Left kidney (tissue), 2 donors: Measurements from ENCODE around the gene HNF4A. TPM values are rescaled to one million over a fixed set of nuclear protein-coding genes. Genes with fewer than 3 reads are reported as not detected.
A peak's percentile ranks its signal among the peaks of the same experiment; 100 is the strongest.

Experiments used
- DNase-seq: peaks from one replicate; pipeline ENCODE4 v3.0.0-alpha.2; 2013
- polyA plus RNA-seq: library from polyadenylated mRNA; unstranded; fragments of 120-200 nt; gene quantifications from one replicate; pipeline ENCODE4 v1.2.1, GENCODE V29; 2013; ENCODE audit not compliant: insufficient read length

Gene HNF4A
- polyA plus RNA-seq, 1 donor = 57.9 TPM

- DNase-seq = no peak
Observed at GRCh38 chr20:44442298-44443070, 87.0 kb downstream of the HNF4A start.

- no peak for DNase-seq
Observed at GRCh38 chr20:44445742-44446710, 90.5 kb downstream of the HNF4A start.

DNA sequence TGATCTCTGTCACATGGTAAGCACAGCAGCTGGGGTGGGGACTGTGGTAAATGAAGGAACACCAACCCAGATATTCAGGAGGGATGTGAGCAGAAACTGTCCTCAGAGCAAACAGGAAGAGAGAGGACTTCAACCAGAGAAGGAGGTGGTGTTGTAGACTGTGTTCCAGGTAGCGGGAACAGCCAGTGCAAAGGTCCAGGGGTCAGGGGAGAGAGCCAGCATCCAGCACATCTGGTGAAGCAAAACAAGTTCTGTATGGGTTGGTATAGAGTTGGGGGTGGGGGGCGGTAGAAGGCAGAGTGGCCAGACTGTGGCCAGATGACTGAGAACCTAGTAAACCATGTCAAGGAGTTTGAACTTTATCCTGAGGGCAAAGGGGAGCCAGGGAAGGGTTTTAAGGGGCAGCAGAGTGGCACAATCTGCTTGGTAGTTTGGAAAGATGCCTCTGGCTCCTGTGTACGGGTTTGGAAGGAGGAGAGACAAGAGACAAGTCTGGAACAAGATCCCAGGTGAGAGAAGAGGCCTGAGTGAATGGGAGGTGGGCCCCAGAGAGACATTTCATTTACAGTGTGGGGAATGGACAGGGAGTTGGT is 92.4 kb downstream of the HNF4A start:
- DNase-seq = no peak

- DNase-seq = no peak
Observed at GRCh38 chr20:44448753-44449546, 93.5 kb downstream of the HNF4A start.

GRCh38 chr20:44449864-44450263 is 94.4 kb downstream of the HNF4A start:
- DNase-seq = no peak

DNA sequence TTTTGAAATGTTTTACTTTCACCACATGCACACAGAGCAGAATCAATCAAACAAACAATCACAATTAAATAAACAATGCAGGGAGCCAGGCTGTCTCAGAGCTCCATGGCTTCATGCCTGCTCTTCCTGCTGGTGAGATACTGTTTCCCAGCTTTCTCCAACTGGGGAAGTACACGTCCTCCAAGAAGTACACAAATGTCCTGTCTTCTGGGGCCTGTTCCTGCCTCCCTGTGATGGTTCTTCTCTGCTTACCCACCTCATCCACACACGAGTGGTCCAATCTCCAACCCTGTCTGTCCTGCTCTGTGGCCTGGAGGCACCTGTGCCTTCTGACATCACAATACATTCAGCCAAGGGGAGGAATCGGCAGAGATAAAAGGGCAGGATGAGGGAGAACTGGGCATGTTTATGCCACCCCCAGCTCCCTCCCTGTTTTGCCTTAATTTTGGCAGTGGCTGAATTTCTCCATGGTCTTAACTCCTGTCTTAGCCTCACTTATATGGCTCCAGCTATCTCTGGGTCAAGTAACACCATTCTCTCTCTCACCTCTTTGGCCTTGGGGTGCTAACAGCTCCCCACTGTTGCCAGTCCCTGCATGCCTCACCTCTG is 94.9 kb downstream of the HNF4A start:
- no peak for DNase-seq

GRCh38 chr20:44450903-44451450 is 95.5 kb downstream of the HNF4A start:
- no peak for DNase-seq

DNA sequence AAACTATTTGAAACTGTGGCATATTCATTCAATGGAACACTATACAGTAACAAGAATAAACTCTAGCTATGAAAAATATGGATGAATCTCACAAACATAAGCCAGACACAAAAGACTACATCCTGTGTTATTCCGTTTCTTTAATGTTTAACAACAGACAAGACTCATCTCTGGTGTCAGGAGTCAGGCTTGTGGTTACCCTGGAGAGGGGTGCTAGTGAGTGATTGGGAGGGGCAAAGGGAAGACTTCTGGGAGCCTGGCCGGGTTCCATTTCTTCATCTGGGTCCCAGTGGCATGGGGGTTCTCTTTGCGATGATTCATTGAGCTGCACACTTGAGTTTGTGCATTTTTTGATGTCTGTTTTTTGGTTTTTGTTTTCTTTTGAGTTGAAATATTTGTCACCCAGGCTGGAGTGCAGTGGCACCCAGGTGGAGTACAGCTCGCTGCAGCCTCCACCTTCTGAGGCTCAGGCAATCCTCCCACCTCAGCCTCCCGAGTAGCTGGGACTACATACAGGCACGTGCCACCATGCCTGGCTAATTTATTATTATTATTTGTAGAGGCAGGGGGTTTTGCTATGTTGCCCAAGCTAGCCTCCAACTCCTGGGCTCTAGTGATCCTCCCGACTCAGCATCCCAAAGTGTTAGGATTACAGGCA is 98.9 kb downstream of the HNF4A start:
- DNase-seq = no peak

DNA sequence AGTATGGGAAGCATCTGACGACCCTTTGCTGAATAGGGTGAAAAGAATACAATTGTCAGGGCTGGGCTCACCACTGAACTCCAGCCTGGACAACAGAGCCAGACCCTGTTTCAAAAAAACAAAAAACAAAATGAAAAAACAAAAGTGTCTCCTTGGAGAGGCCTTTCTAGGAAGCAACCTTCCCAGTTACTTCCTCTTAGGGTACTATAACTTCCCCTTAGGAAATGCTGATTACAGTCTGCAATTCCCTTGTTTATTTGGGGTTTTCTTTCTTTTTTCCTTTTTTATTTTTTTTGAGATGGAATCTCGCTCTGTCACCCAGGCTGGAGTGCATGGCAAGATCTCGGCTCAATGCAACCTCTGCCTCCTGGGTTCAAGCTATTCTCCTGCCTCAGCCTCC is 99.6 kb downstream of the HNF4A start:
- DNase-seq = no peak

DNA sequence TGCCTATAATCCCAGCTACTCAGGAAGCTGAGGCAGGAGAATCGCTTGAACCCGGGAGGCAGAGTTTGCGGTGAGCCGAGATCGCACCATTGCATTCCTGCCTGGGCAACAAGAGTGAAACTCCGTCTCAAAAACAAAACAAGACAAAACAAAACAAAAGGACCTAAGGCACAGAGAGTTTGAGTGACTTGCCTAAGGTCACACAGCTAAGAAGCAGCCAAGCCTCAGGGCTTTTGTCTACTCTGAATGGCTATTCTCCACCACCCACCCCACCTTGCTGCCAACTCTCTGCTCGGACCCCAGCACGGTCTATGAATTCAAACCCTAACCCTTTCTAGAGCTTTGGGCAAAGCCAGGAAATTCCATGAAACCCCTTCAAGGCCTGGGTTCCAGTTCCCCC is 101.1 kb downstream of the HNF4A start:
- DNase-seq = no peak

- no peak for DNase-seq
Observed at GRCh38 chr20:44457016-44457415, 101.5 kb downstream of the HNF4A start.

DNA sequence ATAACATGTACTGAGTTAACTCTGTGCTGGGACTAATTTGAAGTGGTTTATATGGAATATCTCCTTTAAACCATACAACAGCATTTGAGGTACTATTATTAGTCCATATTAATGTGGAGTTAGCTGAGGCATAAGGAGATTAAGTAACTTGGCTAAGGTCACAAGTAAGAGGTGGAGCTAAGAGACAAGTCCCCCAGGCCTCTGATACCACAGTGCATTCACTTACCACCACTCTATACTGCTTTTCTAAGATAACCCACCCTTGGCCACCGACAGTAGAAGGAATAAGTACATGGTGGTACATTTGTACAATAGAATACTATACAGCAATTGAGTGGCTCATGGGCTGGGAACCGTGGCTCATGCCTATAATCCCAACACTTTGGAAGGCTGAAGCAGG is 103.8 kb downstream of the HNF4A start:
- DNase-seq = no peak

GRCh38 chr20:44460795-44461141 is 105.3 kb downstream of the HNF4A start:
- peak; percentile 19 for DNase-seq

GRCh38 chr20:44461142-44461802 is 105.8 kb downstream of the HNF4A start:
- no peak for DNase-seq

- no peak for DNase-seq
Observed at GRCh38 chr20:44461803-44462174, 106.3 kb downstream of the HNF4A start.

- no peak for DNase-seq
Observed at GRCh38 chr20:44463466-44463865, 108.0 kb downstream of the HNF4A start.

DNA sequence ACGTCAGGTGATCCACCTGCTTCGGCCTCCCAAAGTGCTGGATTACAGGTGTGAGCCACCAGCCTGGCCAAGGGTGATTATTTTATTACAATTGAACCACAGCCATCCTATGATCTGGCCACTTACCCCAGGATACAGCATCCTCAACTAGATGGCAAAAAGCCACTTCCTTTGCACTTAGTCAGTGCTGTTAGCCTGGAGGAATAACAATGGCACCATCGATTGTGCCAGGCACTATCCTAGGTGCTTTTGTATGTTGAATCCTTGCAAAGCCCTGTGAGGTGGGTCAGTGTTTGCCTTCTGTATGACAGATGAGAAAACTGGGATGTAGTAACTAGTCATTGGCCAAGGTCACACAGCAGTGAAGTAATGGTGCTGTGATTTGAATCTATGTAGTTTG is 109.0 kb downstream of the HNF4A start:
- DNase-seq = no peak

- DNase-seq = no peak
Observed at GRCh38 chr20:44465001-44465560, 109.6 kb downstream of the HNF4A start.

GRCh38 chr20:44467289-44467883 is 111.9 kb downstream of the HNF4A start:
- DNase-seq = no peak
